ENCODE results near the gene RECQL5. TPM values are rescaled to one million over a fixed set of nuclear protein-coding genes. Genes with fewer than 3 reads are reported as not detected.
"Not testable (repeated sequence)": the region's sequence is repeated elsewhere in the genome, so short reads cannot be mapped to it uniquely, and the experiment has no call there.

Gene RECQL5
- total and polyA plus RNA-seq, 2 experiments from 2014 or later, result 23.1 to 44.4 TPM

GRCh38 chr17:75639771-75640555 is 27.0 kb downstream of the RECQL5 start:
- Histone ChIP-seq H3K27me3 (no peaks in the 10 kb centered on the region), H3K27ac (peak overlapping the region; percentile 69), H3K9me2 (replicated peaks; ENCODE audit: insufficient read depth) (no peaks in the 10 kb centered on the region), H3K4me1 (ENCODE audit: insufficient read depth) (peaks cover 24% of the 10 kb centered on the region), H4K20me1 (ENCODE audit: insufficient read depth, poor library complexity, severe bottlenecking) (no peaks in the 10 kb centered on the region), H3K36me3 (replicated peaks; ENCODE audit: insufficient read depth, low read depth) (no peaks in the 10 kb centered on the region), H3K9me3 (ENCODE audit: low read depth) (no peaks in the 10 kb centered on the region), H2AFZ (no peak overlapping the region), H3K4me2 (peak overlapping the region; percentile 20), H3K79me2 (peaks cover 2% of the 10 kb centered on the region), H3K4me3 (no peak overlapping the region)
- DNase-seq (ENCODE audit: low spot score), result peak; percentile 62
- 78% methylated on average over 29 of the region's 30 CpGs for WGBS (ENCODE audit: low lambda C conversion rate, missing lambda C conversion rate)
- TF ChIP-seq EZH2phosphoT487 (IDR thresholded peaks at IDR 0.05; ENCODE audit: low read depth, severe bottlenecking, unreplicated experiment) (no peak), EZH2 (IDR thresholded peaks at IDR 0.05; ENCODE audit: borderline replicate concordance) (no peak), CTCF (IDR thresholded peaks at IDR 0.05; ENCODE audit: poor library complexity) (no peak)

DNA sequence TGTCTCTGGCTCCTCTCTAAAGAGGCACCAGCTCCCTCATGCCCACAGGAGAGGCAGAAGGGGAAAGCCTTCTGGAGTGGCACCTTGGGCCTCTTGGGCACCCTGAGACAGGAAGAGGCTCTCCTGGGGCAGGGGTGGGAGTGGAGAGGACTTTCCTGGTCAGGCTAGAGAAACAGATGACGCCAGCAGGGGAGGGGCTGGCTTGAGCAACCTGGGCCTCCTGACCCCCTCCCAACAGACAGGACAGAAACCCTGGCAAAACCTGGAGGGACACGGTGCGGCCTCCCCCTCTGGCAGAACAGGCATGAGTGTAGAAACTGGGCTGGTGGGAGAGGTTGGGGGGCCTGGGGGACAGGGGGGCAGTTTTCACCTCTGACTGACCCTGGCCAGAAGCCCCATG is 27.6 kb downstream of the RECQL5 start:
- Histone ChIP-seq H3K9me2 (replicated peaks; ENCODE audit: insufficient read depth) (no peaks in the 10 kb centered on the region), H3K4me2 (no peak overlapping the region), H3K4me3 (no peak overlapping the region), H3K27me3 (no peaks in the 10 kb centered on the region), H2AFZ (no peak overlapping the region), H3K36me3 (replicated peaks; ENCODE audit: insufficient read depth, low read depth) (no peaks in the 10 kb centered on the region), H3K4me1 (ENCODE audit: insufficient read depth) (peaks cover 25% of the 10 kb centered on the region), H3K9me3 (ENCODE audit: low read depth) (no peaks in the 10 kb centered on the region), H4K20me1 (ENCODE audit: insufficient read depth, poor library complexity, severe bottlenecking) (no peaks in the 10 kb centered on the region), H3K79me2 (peaks cover 2% of the 10 kb centered on the region), H3K27ac (peak overlapping the region; percentile 69)
- 91% methylated on average over 3 of the region's 3 CpGs for WGBS (ENCODE audit: low lambda C conversion rate, missing lambda C conversion rate)
- no peak for DNase-seq (ENCODE audit: low spot score)
- TF ChIP-seq EZH2 (IDR thresholded peaks at IDR 0.05; ENCODE audit: borderline replicate concordance) (no peak), CTCF (IDR thresholded peaks at IDR 0.05; ENCODE audit: poor library complexity) (no peak), EZH2phosphoT487 (IDR thresholded peaks at IDR 0.05; ENCODE audit: low read depth, severe bottlenecking, unreplicated experiment) (no peak)

GRCh38 chr17:75638893-75639292 is 28.1 kb downstream of the RECQL5 start:
- Histone ChIP-seq H3K4me2 (no peak overlapping the region), H3K36me3 (replicated peaks; ENCODE audit: insufficient read depth, low read depth) (no peaks in the 10 kb centered on the region), H3K4me3 (no peak overlapping the region), H3K9me2 (replicated peaks; ENCODE audit: insufficient read depth) (no peaks in the 10 kb centered on the region), H2AFZ (no peak overlapping the region), H3K79me2 (peaks cover 2% of the 10 kb centered on the region), H3K27ac (no peak overlapping the region), H4K20me1 (ENCODE audit: insufficient read depth, poor library complexity, severe bottlenecking) (no peaks in the 10 kb centered on the region), H3K27me3 (no peaks in the 10 kb centered on the region), H3K4me1 (ENCODE audit: insufficient read depth) (peaks cover 28% of the 10 kb centered on the region), H3K9me3 (ENCODE audit: low read depth) (no peaks in the 10 kb centered on the region)
- no peak for DNase-seq (ENCODE audit: low spot score)
- 97% methylated on average over 13 of the region's 13 CpGs for WGBS (ENCODE audit: low lambda C conversion rate, missing lambda C conversion rate)
- TF ChIP-seq EZH2phosphoT487 (IDR thresholded peaks at IDR 0.05; ENCODE audit: low read depth, severe bottlenecking, unreplicated experiment) (no peak), EZH2 (IDR thresholded peaks at IDR 0.05; ENCODE audit: borderline replicate concordance) (no peak), CTCF (IDR thresholded peaks at IDR 0.05; ENCODE audit: poor library complexity) (no peak)

GRCh38 chr17:75638039-75638438 is 28.9 kb downstream of the RECQL5 start:
- not testable (repeated sequence) for H3K27me3 ChIP-seq; H2AFZ ChIP-seq; H3K79me2 ChIP-seq; DNase-seq (ENCODE audit: low spot score); H3K4me2 ChIP-seq; H3K9me3 ChIP-seq (ENCODE audit: low read depth); H3K27ac ChIP-seq; H3K9me2 ChIP-seq (replicated peaks; ENCODE audit: insufficient read depth); H3K36me3 ChIP-seq (replicated peaks; ENCODE audit: insufficient read depth, low read depth); H3K4me3 ChIP-seq; H4K20me1 ChIP-seq (ENCODE audit: insufficient read depth, poor library complexity, severe bottlenecking)
- peaks cover 35% of the 10 kb centered on the region for H3K4me1 ChIP-seq (ENCODE audit: insufficient read depth)
- 94% methylated on average over 12 of the region's 12 CpGs for WGBS (ENCODE audit: low lambda C conversion rate, missing lambda C conversion rate)
